ENCODE data around the gene POU6F1. TPM values are rescaled to one million over a fixed set of nuclear protein-coding genes. Genes with fewer than 3 reads are reported as not detected.

Gene POU6F1
- total and polyA plus RNA-seq, 9 of the 15 experiments (the other 6 are each of a cell fraction or from before 2014, with no cell fraction given), result 0.14 to 3.3 (median 1.1) TPM

DNA sequence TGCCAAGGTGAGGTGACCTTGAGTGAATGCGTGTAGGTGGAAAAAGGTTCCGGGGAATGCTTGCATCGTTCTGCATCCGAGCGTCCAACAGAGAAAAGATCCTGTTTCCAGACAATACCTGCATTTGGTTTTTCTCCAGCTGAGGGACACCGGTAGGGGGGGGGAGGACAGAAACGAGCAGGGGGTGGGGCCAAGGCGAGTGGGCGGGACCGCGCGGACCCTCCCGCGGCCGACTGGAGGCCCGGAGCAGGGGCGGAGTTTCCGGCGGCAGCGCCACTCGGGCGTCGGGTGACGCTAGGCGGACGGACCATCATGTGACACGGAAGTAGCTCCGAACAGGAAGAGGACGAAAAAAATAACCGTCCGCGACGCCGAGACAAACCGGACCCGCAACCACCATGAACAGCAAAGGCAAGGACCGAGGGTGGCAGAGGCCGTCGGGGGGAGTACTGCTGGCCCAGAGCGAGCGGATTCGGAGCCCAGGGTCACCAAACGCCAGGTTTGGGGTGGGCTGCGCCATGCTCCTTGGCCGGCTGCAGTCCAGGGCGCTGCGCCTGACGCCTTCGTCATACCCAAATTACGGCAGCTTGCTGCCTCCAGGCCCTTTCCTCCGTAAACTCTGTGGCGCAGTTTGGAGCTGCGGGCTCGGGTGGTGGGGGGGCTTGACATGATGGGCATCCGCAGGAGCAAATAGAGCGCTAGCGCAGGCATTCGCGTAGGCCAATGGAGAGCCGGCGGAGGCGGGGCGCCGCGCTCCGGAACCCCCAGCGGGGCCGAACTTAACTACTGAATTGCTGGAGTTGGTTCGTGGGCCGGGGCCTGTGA lies 20.9 kb upstream of the POU6F1 start, which contains the start of gene DAZAP2 (continued):
- TF ChIP-seq JUND (IDR thresholded peaks at IDR 0.05; ENCODE audit: borderline replicate concordance, low read depth, low read length), result peak; percentile 34; the same call in 1 of the 2 replicates
- no peak for TF ChIP-seq JUND (tag; IDR thresholded peaks at IDR 0.05; ENCODE audit: borderline replicate concordance, low read depth, low read length)
- TF ChIP-seq, protein P1, sequence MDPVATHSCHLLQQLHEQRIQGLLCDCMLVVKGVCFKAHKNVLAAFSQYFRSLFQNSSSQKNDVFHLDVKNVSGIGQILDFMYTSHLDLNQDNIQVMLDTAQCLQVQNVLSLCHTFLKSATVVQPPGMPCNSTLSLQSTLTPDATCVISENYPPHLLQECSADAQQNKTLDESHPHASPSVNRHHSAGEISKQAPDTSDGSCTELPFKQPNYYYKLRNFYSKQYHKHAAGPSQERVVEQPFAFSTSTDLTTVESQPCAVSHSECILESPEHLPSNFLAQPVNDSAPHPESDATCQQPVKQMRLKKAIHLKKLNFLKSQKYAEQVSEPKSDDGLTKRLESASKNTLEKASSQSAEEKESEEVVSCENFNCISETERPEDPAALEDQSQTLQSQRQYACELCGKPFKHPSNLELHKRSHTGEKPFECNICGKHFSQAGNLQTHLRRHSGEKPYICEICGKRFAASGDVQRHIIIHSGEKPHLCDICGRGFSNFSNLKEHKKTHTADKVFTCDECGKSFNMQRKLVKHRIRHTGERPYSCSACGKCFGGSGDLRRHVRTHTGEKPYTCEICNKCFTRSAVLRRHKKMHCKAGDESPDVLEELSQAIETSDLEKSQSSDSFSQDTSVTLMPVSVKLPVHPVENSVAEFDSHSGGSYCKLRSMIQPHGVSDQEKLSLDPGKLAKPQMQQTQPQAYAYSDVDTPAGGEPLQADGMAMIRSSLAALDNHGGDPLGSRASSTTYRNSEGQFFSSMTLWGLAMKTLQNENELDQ (CRISPR knock-in tag; IDR thresholded peaks at IDR 0.05; ENCODE audit: borderline replicate concordance), result no peak
- TF ChIP-seq MTA3 (IDR thresholded peaks at IDR 0.05; ENCODE audit: borderline replicate concordance), result peak; percentile 89
- no peak for TF ChIP-seq ZNF3 (CRISPR knock-in tag; IDR thresholded peaks at IDR 0.05)
- no peak for TF ChIP-seq ARID2 (IDR thresholded peaks at IDR 0.05)
- TF ChIP-seq ZNF589 (CRISPR knock-in tag; IDR thresholded peaks at IDR 0.05; ENCODE audit: low read depth), result no peak; the same call in 1 of the 2 replicates
- TF ChIP-seq SOX6 (IDR thresholded peaks at IDR 0.05), result no peak
- no peak for TF ChIP-seq ZNF76 (CRISPR knock-in tag; IDR thresholded peaks at IDR 0.05; ENCODE audit: borderline replicate concordance)
- no peak for TF ChIP-seq KLF16 (IDR thresholded peaks at IDR 0.05)
- TF ChIP-seq BACH1 (tag; IDR thresholded peaks at IDR 0.05), result no peak
- peak; percentile 41; the same call in 1 of the 2 replicates for TF ChIP-seq EP300 (IDR thresholded peaks at IDR 0.05; ENCODE audit: low read length)
- TF ChIP-seq XRCC5 (IDR thresholded peaks at IDR 0.05; ENCODE audit: low read depth, low read length), result peak; percentile 12; the same call in 1 of the 2 replicates
- no peak for TF ChIP-seq RAD21 (CRISPR knock-in tag; conservative IDR thresholded peaks at IDR 0.05 in 1 of 2, IDR thresholded peaks at IDR 0.05 in 1 of 2)

Measured in K562 (cell line).